Measurements from ENCODE around the gene C1orf159. TPM values are rescaled to one million over a fixed set of nuclear protein-coding genes. Genes with fewer than 3 reads are reported as not detected.
A peak's percentile ranks its signal among the peaks of the same experiment; 100 is the strongest.

The C1orf159 gene
- total and polyA plus RNA-seq, 7 donors = 1.5 to 6.7 (median 3.5) TPM

GRCh38 chr1:1160281-1160930 lies 44.5 kb upstream of the C1orf159 start:
- no peak for TF ChIP-seq CTCF (IDR thresholded peaks at IDR 0.05)
- Histone ChIP-seq H3K4me1 (peaks cover 11% of the 10 kb centered on the region), H3K36me3 (ENCODE audit: insufficient read depth in 1 of 2, low read depth in 1 of 2) (no peaks in the 10 kb centered on the region), H3K27me3 (ENCODE audit: insufficient read depth in 3 of 3, low read length in 2 of 3) (peaks cover 0 to 36% (median 0%) of the 10 kb centered on the region in 3 donors), H3K9me3 (no peaks in the 10 kb centered on the region), H3K4me3 (no peak overlapping the region), H3K27ac (no peak overlapping the region)
- DNase-seq = no peak
- 85 to 89% (median 87%) methylated on average over 23 of the region's 23 CpGs for whole genome bisulfite sequencing, 3 donors
- intact Hi-C loops (cut with DNase I) = no loop called here
- ATAC-seq = no peak

GRCh38 chr1:1157914-1158710 lies 42.2 kb upstream of the C1orf159 start:
- no peaks in the 10 kb centered on the region for H3K36me3 ChIP-seq (ENCODE audit: insufficient read depth in 1 of 2, low read depth in 1 of 2)
- no peak for TF ChIP-seq CTCF (IDR thresholded peaks at IDR 0.05)
- H3K4me1 ChIP-seq = peaks cover 10% of the 10 kb centered on the region
- peak; percentile 43 to 73 for DNase-seq
- WGBS, 3 donors = 13 to 20% (median 15%) methylated on average over 29 to 46 of the region's 46 CpGs
- peak; percentile 29 to 69 (median 44) for ATAC-seq
- intact Hi-C loops (cut with DNase I) = no loop called here
- H3K27ac ChIP-seq = peak overlapping the region; percentile 81
- H3K9me3 ChIP-seq = no peaks in the 10 kb centered on the region
- peaks cover 0 to 41% (median 0%) of the 10 kb centered on the region in 3 donors for H3K27me3 ChIP-seq (ENCODE audit: insufficient read depth in 3 of 3, low read length in 2 of 3)
- H3K4me3 ChIP-seq = peak overlapping the region; percentile 72

- DNase-seq (peak; percentile 83 to 92), ATAC-seq (peak; percentile 72 to 88 (median 77))
- H3K9me3 ChIP-seq = no peaks in the 10 kb centered on the region
- peaks cover 0 to 34% (median 0%) of the 10 kb centered on the region in 3 donors for H3K27me3 ChIP-seq (ENCODE audit: insufficient read depth in 3 of 3, low read length in 2 of 3)
- intact Hi-C loops (cut with DNase I) = no loop called here
- 1 to 2% (median 2%) methylated on average over 20 to 29 of the region's 29 CpGs for WGBS, 3 donors
- peak overlapping the region; percentile 72 for H3K4me3 ChIP-seq
- no peaks in the 10 kb centered on the region for H3K36me3 ChIP-seq (ENCODE audit: insufficient read depth in 1 of 2, low read depth in 1 of 2)
- no peak for TF ChIP-seq CTCF (IDR thresholded peaks at IDR 0.05)
- H3K27ac ChIP-seq = peak overlapping the region; percentile 81
- peaks cover 10% of the 10 kb centered on the region for H3K4me1 ChIP-seq
Observed at GRCh38 chr1:1157426-1157913, 41.6 kb upstream of the C1orf159 start.

- intact Hi-C loops (cut with DNase I) = no loop called here
- TF ChIP-seq CTCF (IDR thresholded peaks at IDR 0.05) = no peak
- H3K36me3 ChIP-seq (ENCODE audit: insufficient read depth in 1 of 2, low read depth in 1 of 2) = no peaks in the 10 kb centered on the region
- H3K4me3 ChIP-seq = no peak overlapping the region
- H3K27ac ChIP-seq = no peak overlapping the region
- H3K27me3 ChIP-seq (ENCODE audit: insufficient read depth in 3 of 3, low read length in 2 of 3) = peaks cover 0 to 31% (median 0%) of the 10 kb centered on the region in 3 donors
- DNase-seq (no peak), ATAC-seq (peak in 1 of 4 donors; percentile 2)
- H3K4me1 ChIP-seq = peaks cover 10% of the 10 kb centered on the region
- WGBS, 3 donors = 35 to 53% (median 40%) methylated on average over 2 to 8 of the region's 9 CpGs
- no peaks in the 10 kb centered on the region for H3K9me3 ChIP-seq
Observed at GRCh38 chr1:1157033-1157365, 41.1 kb upstream of the C1orf159 start.
